ENCODE measurements around the gene NARS2.

- TF ChIP-seq CEBPB (IDR thresholded peaks at IDR 0.05) (no peak), REST (IDR thresholded peaks at IDR 0.05; ENCODE audit: low read depth) (no peak), RAD21 (IDR thresholded peaks at IDR 0.05; ENCODE audit: low read depth) (no peak)
Measured at GRCh38 chr11:78392854-78393253, 181.8 kb downstream of the NARS2 start.
